CD14-positive monocyte (primary cell): Measurements from ENCODE around the gene DIPK1A. TPM values are rescaled to one million over a fixed set of nuclear protein-coding genes. Genes with fewer than 3 reads are reported as not detected.

Source experiments
- DNase-seq, 3 donors: peaks; one replicate each; pipeline ENCODE4 v3.0.0-alpha.2; 2011 to 2022
- H2AFZ ChIP-seq: 2 replicates; pipeline ENCODE4 v1.6.0; 2012; ENCODE audit warnings: mild to moderate bottlenecking, low read depth, low read length, inconsistent platforms; ENCODE audit not compliant: insufficient read depth, poor library complexity, severe bottlenecking
- H3K27ac ChIP-seq, 2 donors: 1 replicate in 1 of 2; 2 replicates in 1 of 2; pipeline ENCODE4 v1.5.1; 2012 to 2013; ENCODE audit warnings: low read length in 2 of 2, control low read depth in 1 of 2, inconsistent platforms in 1 of 2, low read depth in 1 of 2, mild to moderate bottlenecking in 1 of 2
- H3K27me3 ChIP-seq, 2 donors: one replicate each; pipeline versions ENCODE4 v1.6.0 to v1.6.1; 2011 to 2013; ENCODE audit warnings: low read length in 2 of 2; ENCODE audit not compliant: control insufficient read depth in 2 of 2, insufficient read depth in 2 of 2
- H3K36me3 ChIP-seq, 2 donors: replicated peaks in 1 of 2; 1 replicate in 1 of 2; 2 replicates in 1 of 2; pipeline versions ENCODE4 v1.5.1 to v1.6.1; 2012 to 2013; ENCODE audit warnings: low read length in 2 of 2, control low read depth in 1 of 2, inconsistent platforms in 1 of 2, mild to moderate bottlenecking in 1 of 2; ENCODE audit not compliant: insufficient read depth in 2 of 2, control insufficient read depth in 1 of 2
- H3K4me1 ChIP-seq, 2 donors: 1 replicate in 1 of 2; 2 replicates in 1 of 2; pipeline versions ENCODE4 v1.5.1 to v1.6.1; 2012 to 2013; ENCODE audit warnings: low read length in 2 of 2, control low read depth in 1 of 2, inconsistent platforms in 1 of 2, mild to moderate bottlenecking in 1 of 2, moderate library complexity in 1 of 2; ENCODE audit not compliant: insufficient read depth in 2 of 2, control insufficient read depth in 1 of 2
- H3K4me2 ChIP-seq: replicated peaks from 2 replicates; pipeline ENCODE3; 2012; ENCODE audit warnings: low read length, moderate library complexity, mild to moderate bottlenecking; ENCODE audit not compliant: poor library complexity, severe bottlenecking; ENCODE audit errors: extremely low read depth
- H3K4me3 ChIP-seq, 3 experiments: fragments of 200-600 bp in 1 of 3; sonication (generic) in 1 of 3; replicated peaks in 1 of 3; 1 replicate in 2 of 3; 2 replicates in 1 of 3; pipeline ENCODE4 v1.5.1; 2011 to 2013; ENCODE audit warnings: low read length in 3 of 3, mild to moderate bottlenecking in 3 of 3, control low read depth in 2 of 3, low read depth in 2 of 3, inconsistent platforms in 1 of 3, moderate library complexity in 1 of 3
- H3K79me2 ChIP-seq: 2 replicates; pipeline ENCODE4 v1.6.0; 2012; ENCODE audit warnings: mild to moderate bottlenecking, control low read depth, inconsistent platforms, low read length, moderate library complexity; ENCODE audit not compliant: insufficient read depth
- H3K9ac ChIP-seq: 2 replicates; pipeline ENCODE4 v1.6.0; 2017; ENCODE audit warnings: low read length, mild to moderate bottlenecking; ENCODE audit not compliant: insufficient read depth, poor library complexity, severe bottlenecking
- H3K9me3 ChIP-seq, 2 donors: replicated peaks in 1 of 2; 1 replicate in 1 of 2; 2 replicates in 1 of 2; pipeline versions ENCODE4 v1.5.1 to v1.6.1; 2012 to 2013; ENCODE audit warnings: low read length in 2 of 2, control low read depth in 1 of 2; ENCODE audit not compliant: control insufficient read depth in 1 of 2, insufficient read depth in 1 of 2
- H4K20me1 ChIP-seq: 2 replicates; pipeline ENCODE4 v1.6.0; 2012; ENCODE audit warnings: mild to moderate bottlenecking, low read length, control low read depth, moderate library complexity; ENCODE audit not compliant: insufficient read depth
- H3K27ac Mint-ChIP-seq, 7 donors: one replicate each; pipeline ENCODE4 v1.8.0; 2020; ENCODE audit warnings: mild to moderate bottlenecking in 7 of 7, mixed read lengths in 7 of 7, moderate library complexity in 6 of 7, inconsistent platforms in 2 of 7
- H3K27me3 Mint-ChIP-seq, 3 donors: one replicate each; pipeline ENCODE4 v1.8.0; 2021 to 2022; ENCODE audit warnings: low read depth in 3 of 3, mild to moderate bottlenecking in 3 of 3, mixed read lengths in 3 of 3, moderate library complexity in 3 of 3, inconsistent platforms in 1 of 3
- H3K36me3 Mint-ChIP-seq, 2 donors: one replicate each; pipeline ENCODE4 v1.8.0; 2020; ENCODE audit warnings: mixed read lengths in 2 of 2, inconsistent platforms in 1 of 2, mild to moderate bottlenecking in 1 of 2
- H3K4me1 Mint-ChIP-seq: one replicate; pipeline ENCODE4 v1.8.0; 2020; ENCODE audit warnings: mild to moderate bottlenecking, mixed read lengths
- H3K4me3 Mint-ChIP-seq, 2 donors: one replicate each; pipeline ENCODE4 v1.8.0; 2020; ENCODE audit warnings: mild to moderate bottlenecking in 2 of 2, mixed read lengths in 2 of 2, moderate library complexity in 1 of 2
- H3K9me3 Mint-ChIP-seq, 7 donors: one replicate each; pipeline ENCODE4 v1.8.0; 2020 to 2022; ENCODE audit warnings: mixed read lengths in 7 of 7, mild to moderate bottlenecking in 6 of 7, moderate library complexity in 6 of 7, inconsistent platforms in 2 of 7
- whole genome bisulfite sequencing: methylation state at CpG from one replicate; pipeline ENCODE4 v1.1.5; 2013; ENCODE audit warnings: missing lambda C conversion rate; ENCODE audit not compliant: insufficient coverage; 5-methylcytosine and 5-hydroxymethylcytosine counted together
- intact Hi-C, 2 donors: fragments of 100-400 bp; cut with micrococcal nuclease; formaldehyde crosslinking; loops; one replicate each; pipeline versions ENCODE4 v1.15.0 to v1.15.1; 2023
- polyA plus RNA-seq, 3 donors: library from polyadenylated mRNA; depleted of rRNA in 1 of 3; unstranded in 2 of 3; stranded (reverse) in 1 of 3; fragments of 300-500 nt in 2 of 3; fragments of >200 nt in 1 of 3; fragmentation: Illumina TruSeq in 2 of 3; gene quantifications; 1 replicate in 2 of 3; 2 replicates in 1 of 3; pipeline ENCODE4 v1.2.3, GENCODE V29; 2012 to 2021
- TF ChIP-seq, protein P1 (sequence below): fragments of 200-600 bp; IDR thresholded peaks from one replicate; pipeline ENCODE4 v1.8.0; 2022; ENCODE audit warnings: antibody characterized with exemption, mild to moderate bottlenecking

DIPK1A gene
- polyA plus RNA-seq, 3 donors, result 0.45 to 1.4 (median 0.83) TPM

DNA sequence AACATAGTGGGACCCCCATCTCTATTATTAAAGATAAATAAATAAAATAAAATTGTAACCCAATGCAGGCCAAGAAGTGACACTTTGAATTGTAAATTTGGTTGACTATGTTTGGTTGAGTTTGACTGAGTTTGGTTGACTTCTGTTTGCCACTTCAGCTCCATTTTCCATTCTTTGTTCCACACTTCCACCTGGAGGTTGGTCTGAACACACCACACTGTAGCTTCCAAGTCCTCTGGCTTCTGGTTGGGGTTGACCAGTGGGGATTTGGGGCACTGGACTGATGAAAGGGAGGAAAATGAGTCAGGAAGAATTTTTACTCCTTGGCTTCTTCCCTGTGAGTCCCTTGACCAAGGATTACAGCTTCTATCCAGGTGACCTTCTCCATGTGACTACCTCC, 40.6 kb upstream of the DIPK1A start:
- H3K9ac ChIP-seq, result no peak overlapping the region
- no peaks in the 10 kb centered on the region for H3K27me3 ChIP-seq
- TF ChIP-seq, protein P1, sequence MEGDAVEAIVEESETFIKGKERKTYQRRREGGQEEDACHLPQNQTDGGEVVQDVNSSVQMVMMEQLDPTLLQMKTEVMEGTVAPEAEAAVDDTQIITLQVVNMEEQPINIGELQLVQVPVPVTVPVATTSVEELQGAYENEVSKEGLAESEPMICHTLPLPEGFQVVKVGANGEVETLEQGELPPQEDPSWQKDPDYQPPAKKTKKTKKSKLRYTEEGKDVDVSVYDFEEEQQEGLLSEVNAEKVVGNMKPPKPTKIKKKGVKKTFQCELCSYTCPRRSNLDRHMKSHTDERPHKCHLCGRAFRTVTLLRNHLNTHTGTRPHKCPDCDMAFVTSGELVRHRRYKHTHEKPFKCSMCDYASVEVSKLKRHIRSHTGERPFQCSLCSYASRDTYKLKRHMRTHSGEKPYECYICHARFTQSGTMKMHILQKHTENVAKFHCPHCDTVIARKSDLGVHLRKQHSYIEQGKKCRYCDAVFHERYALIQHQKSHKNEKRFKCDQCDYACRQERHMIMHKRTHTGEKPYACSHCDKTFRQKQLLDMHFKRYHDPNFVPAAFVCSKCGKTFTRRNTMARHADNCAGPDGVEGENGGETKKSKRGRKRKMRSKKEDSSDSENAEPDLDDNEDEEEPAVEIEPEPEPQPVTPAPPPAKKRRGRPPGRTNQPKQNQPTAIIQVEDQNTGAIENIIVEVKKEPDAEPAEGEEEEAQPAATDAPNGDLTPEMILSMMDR, result no peak
- H2AFZ ChIP-seq, result no peak overlapping the region
- intact Hi-C loops, result no loop called here
- H3K27ac ChIP-seq, result no peak overlapping the region
- H3K27ac Mint-ChIP-seq, result no peak overlapping the region
- H3K9me3 ChIP-seq, result no peaks in the 10 kb centered on the region
- H3K4me2 ChIP-seq, result no peak overlapping the region
- H3K36me3 ChIP-seq, result no peaks in the 10 kb centered on the region
- H3K9me3 Mint-ChIP-seq, result no peaks in the 10 kb centered on the region
- H3K4me3 ChIP-seq, result no peak overlapping the region
- H3K36me3 Mint-ChIP-seq, result no peaks in the 10 kb centered on the region
- no peaks in the 10 kb centered on the region for H4K20me1 ChIP-seq
- DNase-seq, result no peak
- H3K27me3 Mint-ChIP-seq, result peaks cover 1 to 2% (median 2%) of the 10 kb centered on the region in 3 donors
- H3K4me3 Mint-ChIP-seq, result no peak overlapping the region
- no peaks in the 10 kb centered on the region for H3K79me2 ChIP-seq
- H3K4me1 ChIP-seq, result no peaks in the 10 kb centered on the region
- peaks cover 14% of the 10 kb centered on the region for H3K4me1 Mint-ChIP-seq

DNA sequence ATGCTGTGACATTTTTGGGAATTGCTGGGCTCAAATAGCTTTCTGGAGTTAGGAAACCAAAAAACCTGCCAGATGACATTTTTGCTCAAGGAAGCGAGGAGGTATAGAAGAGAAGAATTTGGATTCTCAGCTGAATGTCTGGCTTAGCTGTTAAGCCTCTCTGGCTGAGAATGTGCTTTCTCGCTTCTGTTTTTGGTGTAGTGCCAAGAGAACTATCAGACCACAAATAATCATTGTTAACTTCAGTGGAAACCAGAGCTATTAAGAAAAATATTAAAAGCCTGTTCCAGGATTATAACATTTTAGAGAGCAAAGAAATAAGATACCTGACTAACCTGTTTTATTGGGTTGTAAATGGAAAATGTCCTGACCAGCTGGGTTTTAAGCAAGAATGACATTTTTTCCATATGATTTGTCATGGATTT, 39.5 kb upstream of the DIPK1A start:
- Mint-ChIP-seq H3K4me3 (no peak overlapping the region), H3K27me3 (peaks cover 1 to 2% (median 2%) of the 10 kb centered on the region in 3 donors), H3K4me1 (peaks cover 17% of the 10 kb centered on the region), H3K27ac (no peak overlapping the region), H3K36me3 (no peaks in the 10 kb centered on the region), H3K9me3 (no peaks in the 10 kb centered on the region)
- no peak for DNase-seq
- H3K9me3 ChIP-seq, result no peaks in the 10 kb centered on the region
- intact Hi-C loops, result no loop called here
- H3K27me3 ChIP-seq, result no peaks in the 10 kb centered on the region
- TF ChIP-seq, protein P1, result no peak
- H3K36me3 ChIP-seq, result no peaks in the 10 kb centered on the region
- no peaks in the 10 kb centered on the region for H4K20me1 ChIP-seq
- WGBS, result no CpG with 5 or more reads among the region's 2 CpGs
- no peak overlapping the region for H3K4me2 ChIP-seq
- H3K27ac ChIP-seq, result no peak overlapping the region
- no peaks in the 10 kb centered on the region for H3K79me2 ChIP-seq
- no peak overlapping the region for H2AFZ ChIP-seq
- H3K4me1 ChIP-seq, result peaks cover under 1 to 2% of the 10 kb centered on the region in 2 donors
- H3K4me3 ChIP-seq, result no peak overlapping the region
- no peak overlapping the region for H3K9ac ChIP-seq
